Activated B cell treated with CpG ODN at 0.5 μM for 24 hours (primary cell): Measurements from ENCODE around the gene SH3TC1. TPM values are rescaled to one million over a fixed set of nuclear protein-coding genes. Genes with fewer than 3 reads are reported as not detected.

Experiments used
- ATAC-seq: fragments of 200-7000 bp; cut with Tn5 transposase; one replicate; pipeline ENCODE4 v1.10.0; 2021; ENCODE audit warnings: low read depth, mild to moderate bottlenecking, moderate library complexity
- CTCF ChIA-PET: fragments of 350-600 bp; sonication (Branson Sonifier 250); formaldehyde crosslinking; loops from one replicate; lab custom pipeline; 2021; ENCODE audit warnings: antibody characterized with exemption; lab: Charles Lee
- POLR2A ChIA-PET: fragments of 350-600 bp; sonication (Branson Sonifier 250); formaldehyde crosslinking; loops from one replicate; lab custom pipeline; 2021; ENCODE audit warnings: antibody characterized with exemption; lab: Charles Lee
- DNase-seq: peaks from one replicate; pipeline ENCODE4 v3.0.0; 2022
- H3K27ac Mint-ChIP-seq: one replicate; pipeline ENCODE4 v1.8.0; 2020; ENCODE audit warnings: mixed read lengths
- H3K27me3 Mint-ChIP-seq: one replicate; pipeline ENCODE4 v1.8.0; 2021; ENCODE audit warnings: mixed read lengths
- H3K36me3 Mint-ChIP-seq: one replicate; pipeline ENCODE4 v1.8.0; 2021; ENCODE audit warnings: low read depth, mixed read lengths
- H3K4me1 Mint-ChIP-seq: one replicate; pipeline ENCODE4 v1.8.0; 2021; ENCODE audit warnings: mixed read lengths
- H3K4me3 Mint-ChIP-seq: one replicate; pipeline ENCODE4 v1.8.0; 2020; ENCODE audit warnings: mild to moderate bottlenecking, mixed read lengths
- H3K9me3 Mint-ChIP-seq: one replicate; pipeline ENCODE4 v1.8.0; 2020; ENCODE audit warnings: mixed read lengths
- CTCF ChIP-seq: fragments of 200-600 bp; IDR thresholded peaks from one replicate; pipeline ENCODE4 v1.8.0; 2022; ENCODE audit warnings: antibody characterized with exemption, mild to moderate bottlenecking
- intact Hi-C: fragments of 100-400 bp; cut with micrococcal nuclease; formaldehyde crosslinking; loops from one replicate; pipeline ENCODE4 v1.15.1; 2024
- total RNA-seq: library from RNA; stranded (reverse); gene quantifications from 2 replicates; pipeline ENCODE4 v1.2.3, GENCODE V29; 2022

Gene SH3TC1
- total RNA-seq, 1 donor from 2014 or later, result 135 TPM

- DNase-seq (no peak), ATAC-seq (no peak)
- Mint-ChIP-seq H3K36me3 (no peaks in the 10 kb centered on the region), H3K4me3 (no peak overlapping the region), H3K9me3 (no peaks in the 10 kb centered on the region), H3K27ac (peak overlapping the region; percentile 12), H3K27me3 (peaks cover 5% of the 10 kb centered on the region), H3K4me1 (peaks cover under 1% of the 10 kb centered on the region)
- CTCF ChIA-PET, result no interaction called here
- no peak for TF ChIP-seq CTCF
- POLR2A ChIA-PET, result no interaction called here
- intact Hi-C loops, result no loop called here
Observed at GRCh38 chr4:8152090-8152864, 46.8 kb upstream of the SH3TC1 start.

- Mint-ChIP-seq H3K27ac (peak overlapping the region; percentile 12), H3K9me3 (no peaks in the 10 kb centered on the region), H3K4me3 (no peak overlapping the region), H3K4me1 (peaks cover 6% of the 10 kb centered on the region), H3K36me3 (no peaks in the 10 kb centered on the region), H3K27me3 (peaks cover 8% of the 10 kb centered on the region)
- DNase-seq, result no peak
- ChIA-PET CTCF (no interaction called here), POLR2A (no interaction called here)
- intact Hi-C loops, result no loop called here
- no peak for TF ChIP-seq CTCF
- no peak for ATAC-seq
Observed at GRCh38 chr4:8152865-8153257, 46.2 kb upstream of the SH3TC1 start.

GRCh38 chr4:8153441-8153840 lies 45.6 kb upstream of the SH3TC1 start:
- no peaks in the 10 kb centered on the region for H3K36me3 Mint-ChIP-seq
- H3K9me3 Mint-ChIP-seq, result no peaks in the 10 kb centered on the region
- TF ChIP-seq CTCF, result no peak
- no peak overlapping the region for H3K4me3 Mint-ChIP-seq
- no peak for ATAC-seq
- ChIA-PET POLR2A (interaction anchor here (0.6 kb wide), 1 partner anchor 1482 kb away, joined by 3 read pairs; no protein-coding TSS in a partner anchor), CTCF (no interaction called here)
- intact Hi-C loops, result no loop called here
- no peak overlapping the region for H3K27ac Mint-ChIP-seq
- no peak for DNase-seq
- peaks cover 6% of the 10 kb centered on the region for H3K4me1 Mint-ChIP-seq
- H3K27me3 Mint-ChIP-seq, result peaks cover 8% of the 10 kb centered on the region

GRCh38 chr4:8155048-8155447 lies 44.0 kb upstream of the SH3TC1 start:
- H3K27me3 Mint-ChIP-seq, result peaks cover 8% of the 10 kb centered on the region
- ChIA-PET POLR2A (no interaction called here), CTCF (no interaction called here)
- no peak overlapping the region for H3K4me3 Mint-ChIP-seq
- intact Hi-C loops, result no loop called here
- H3K4me1 Mint-ChIP-seq, result peaks cover 17% of the 10 kb centered on the region
- no peak overlapping the region for H3K27ac Mint-ChIP-seq
- no peak for TF ChIP-seq CTCF
- no peak for ATAC-seq
- no peaks in the 10 kb centered on the region for H3K9me3 Mint-ChIP-seq
- no peak for DNase-seq
- H3K36me3 Mint-ChIP-seq, result peaks cover 3% of the 10 kb centered on the region

GRCh38 chr4:8155660-8156421 lies 43.2 kb upstream of the SH3TC1 start:
- ChIA-PET POLR2A (interaction anchor here (0.7 to 1.0 kb wide), 2 partner anchors 43 to 46 kb away, joined by 4 to 5 read pairs; partner anchors contain the start of gene SH3TC1), CTCF (no interaction called here)
- no peak for DNase-seq
- no peak for ATAC-seq
- TF ChIP-seq CTCF, result no peak
- H3K27me3 Mint-ChIP-seq, result peaks cover 8% of the 10 kb centered on the region
- intact Hi-C loops, result no loop called here
- no peaks in the 10 kb centered on the region for H3K9me3 Mint-ChIP-seq
- no peak overlapping the region for H3K27ac Mint-ChIP-seq
- no peak overlapping the region for H3K4me3 Mint-ChIP-seq
- H3K36me3 Mint-ChIP-seq, result peaks cover 3% of the 10 kb centered on the region
- H3K4me1 Mint-ChIP-seq, result peaks cover 23% of the 10 kb centered on the region
